CD1c-positive myeloid dendritic cell (primary cell): ENCODE data around the gene CTDSP2.
A peak's percentile ranks its signal among the peaks of the same experiment; 100 is the strongest.
"Not testable (repeated sequence)": the region's sequence is repeated elsewhere in the genome, so short reads cannot be mapped to it uniquely, and the experiment has no call there.

Experiments
- DNase-seq: peaks from one replicate; pipeline ENCODE4 v3.0.0-alpha.2; 2016; ENCODE audit errors: extremely low spot score

Gene CTDSP2

GRCh38 chr12:57782608-57783465 lies 63.7 kb downstream of the CTDSP2 start, which contains the start of gene TSFM:
Gene TSFM (plus strand): TSS chr12:57782787. CDS start chr12:57782802, 15 bp downstream.
- peak; percentile 98 for DNase-seq

DNA sequence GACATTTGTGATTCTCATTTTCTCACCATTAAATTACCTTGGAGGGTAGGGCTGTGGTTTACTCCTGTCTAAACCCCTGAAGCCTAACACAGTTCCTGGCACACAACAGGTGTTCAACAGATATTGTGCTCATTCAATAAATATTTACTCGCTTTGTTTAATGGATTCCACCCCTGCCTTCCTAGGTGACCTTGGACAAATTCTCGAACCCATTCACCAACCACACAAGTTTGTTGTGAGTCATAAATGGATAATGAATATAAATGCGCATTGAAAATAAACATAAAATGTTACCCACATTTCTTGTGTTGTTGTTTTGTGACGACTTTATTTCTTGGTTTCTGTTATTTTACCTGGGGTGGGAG lies 64.3 kb downstream of the CTDSP2 start:
- DNase-seq = no peak

DNA sequence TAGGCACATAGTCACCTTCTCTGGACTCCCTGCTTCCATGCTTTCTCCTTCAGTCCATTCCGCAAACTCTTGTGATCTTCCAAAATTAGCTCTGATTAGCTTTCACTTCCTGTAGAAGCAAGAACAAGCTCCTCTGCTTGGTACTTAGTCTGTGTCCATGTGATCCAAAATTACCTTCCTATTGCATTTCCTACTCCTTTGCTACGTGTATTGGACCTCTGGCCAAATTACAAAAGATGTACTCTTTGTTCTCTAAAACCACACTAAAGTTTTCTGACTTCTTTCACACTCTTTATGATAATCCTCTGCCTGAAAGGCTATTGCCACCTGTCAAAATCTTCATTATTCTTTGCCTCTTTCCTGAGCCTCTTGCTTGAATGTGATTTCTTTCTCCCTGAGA lies 64.7 kb downstream of the CTDSP2 start:
- peak; percentile 34 for DNase-seq

- DNase-seq = peak; percentile 58
Measured at GRCh38 chr12:57781244-57781643, 65.3 kb downstream of the CTDSP2 start.

DNA sequence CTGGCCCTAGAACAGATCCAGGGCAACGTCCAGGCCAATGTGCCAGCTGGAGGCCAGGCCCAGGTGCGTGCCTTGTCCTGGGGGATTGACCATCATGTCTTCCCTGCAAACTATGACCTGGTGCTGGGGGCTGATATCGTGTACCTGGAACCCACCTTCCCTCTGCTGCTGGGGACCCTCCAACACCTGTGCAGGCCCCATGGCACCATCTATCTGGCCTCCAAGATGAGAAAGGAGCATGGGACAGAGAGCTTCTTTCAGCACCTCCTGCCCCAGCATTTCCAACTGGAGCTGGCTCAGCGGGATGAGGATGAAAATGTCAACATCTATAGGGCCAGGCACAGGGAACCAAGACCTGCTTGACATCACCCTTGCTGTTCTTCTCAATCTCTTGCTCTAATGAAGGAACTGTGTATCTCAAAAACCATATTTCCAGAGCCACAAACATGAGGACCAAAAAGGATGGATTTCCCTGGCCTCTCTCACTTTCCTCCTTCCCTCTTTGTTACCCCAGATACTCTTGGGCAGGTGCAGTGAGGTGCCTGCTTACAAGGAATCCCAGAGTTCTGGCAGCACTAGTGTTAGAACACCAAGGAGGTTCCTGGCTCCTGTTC lies 66.1 kb downstream of the CTDSP2 start:
- DNase-seq = no peak

DNA sequence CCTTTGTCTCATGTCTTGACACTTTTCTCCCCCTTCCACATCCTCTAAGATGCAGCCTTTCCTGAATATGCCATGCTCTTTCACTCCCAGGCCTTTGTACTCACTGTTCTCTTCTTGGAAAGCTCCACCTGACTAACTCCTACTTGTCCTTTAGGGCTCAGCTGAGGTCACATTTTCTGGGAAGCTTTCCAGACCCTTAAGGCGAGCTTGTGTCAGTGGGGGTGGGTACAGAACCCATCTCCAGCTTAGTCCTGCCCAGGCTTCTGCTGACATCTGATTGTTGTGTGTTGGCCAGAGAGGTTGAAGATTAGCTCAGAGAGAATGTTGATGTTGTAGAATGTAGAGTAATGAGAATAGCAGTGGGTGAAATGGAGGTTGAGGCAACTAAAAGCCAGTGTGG lies 66.8 kb downstream of the CTDSP2 start:
- DNase-seq = no peak

DNA sequence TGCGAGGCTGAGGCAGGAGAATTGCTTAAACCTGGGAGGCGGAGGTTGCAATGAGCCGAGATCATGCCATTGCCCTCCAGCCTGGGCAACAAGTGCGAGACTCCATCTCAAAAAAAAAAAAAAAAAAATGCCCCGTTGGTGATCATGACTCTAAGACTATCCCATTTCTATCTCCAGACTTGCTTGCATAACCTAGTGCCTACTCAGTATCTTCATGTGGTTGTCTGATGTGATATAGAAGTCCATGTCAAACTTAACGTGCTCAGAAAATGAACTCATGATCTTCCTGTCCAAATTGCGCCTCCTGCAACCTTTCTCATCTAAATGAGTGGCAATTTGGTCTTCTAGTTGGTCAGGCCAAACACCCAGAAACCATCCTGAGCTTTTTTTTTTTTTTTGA lies 68.6 kb downstream of the CTDSP2 start:
- no peak for DNase-seq

GRCh38 chr12:57777367-57777766 lies 69.2 kb downstream of the CTDSP2 start:
- no peak for DNase-seq

DNA sequence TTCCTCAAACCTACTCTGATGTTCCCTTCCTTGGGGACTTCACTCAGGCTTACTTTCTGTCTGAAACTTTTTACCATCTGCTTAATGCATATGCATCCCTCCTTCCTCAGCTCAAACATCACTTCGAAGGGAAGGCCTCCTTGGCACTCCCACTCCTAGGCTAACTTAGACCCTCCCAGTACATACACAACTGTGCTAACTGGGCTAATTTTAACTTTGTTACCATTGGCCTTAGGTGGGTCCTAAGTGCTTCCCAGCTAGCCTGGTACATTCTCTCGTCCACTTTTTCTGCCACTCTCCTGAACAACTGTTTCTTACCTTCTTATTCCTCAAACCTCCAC lies 70.3 kb downstream of the CTDSP2 start:
- DNase-seq = no peak

DNA sequence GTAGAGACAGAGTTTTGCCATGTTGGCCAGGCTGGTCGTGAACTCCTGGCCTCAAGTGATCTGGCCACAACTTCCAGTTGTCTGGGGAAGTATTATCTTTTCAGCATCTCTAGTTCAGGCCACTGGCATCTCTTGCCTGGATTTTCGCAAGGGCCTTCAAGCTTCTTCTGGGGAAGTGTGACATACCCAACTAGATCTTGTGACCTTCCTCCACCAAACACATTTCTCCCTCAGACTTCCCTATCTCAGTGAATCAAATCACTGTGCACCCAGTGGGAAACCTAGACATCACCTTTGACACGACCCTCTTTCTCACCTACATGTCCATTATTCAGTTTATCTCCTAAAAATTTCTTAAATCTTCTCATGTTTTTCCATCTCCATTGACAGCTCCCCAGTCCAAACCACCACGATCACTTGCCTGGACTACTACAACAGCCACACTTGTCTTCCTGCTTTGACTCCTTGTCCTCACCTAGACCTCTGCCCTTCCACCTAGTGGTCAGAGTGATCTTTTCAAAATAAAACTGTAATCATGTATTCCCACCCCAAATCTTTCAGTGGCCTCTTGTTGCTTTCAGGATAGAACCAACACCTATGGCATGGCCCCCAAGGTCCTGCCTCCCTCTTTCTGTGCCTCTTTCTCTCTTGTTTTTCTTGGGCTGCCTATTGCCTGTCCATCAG lies 70.8 kb downstream of the CTDSP2 start:
- DNase-seq = peak; percentile 83

DNA sequence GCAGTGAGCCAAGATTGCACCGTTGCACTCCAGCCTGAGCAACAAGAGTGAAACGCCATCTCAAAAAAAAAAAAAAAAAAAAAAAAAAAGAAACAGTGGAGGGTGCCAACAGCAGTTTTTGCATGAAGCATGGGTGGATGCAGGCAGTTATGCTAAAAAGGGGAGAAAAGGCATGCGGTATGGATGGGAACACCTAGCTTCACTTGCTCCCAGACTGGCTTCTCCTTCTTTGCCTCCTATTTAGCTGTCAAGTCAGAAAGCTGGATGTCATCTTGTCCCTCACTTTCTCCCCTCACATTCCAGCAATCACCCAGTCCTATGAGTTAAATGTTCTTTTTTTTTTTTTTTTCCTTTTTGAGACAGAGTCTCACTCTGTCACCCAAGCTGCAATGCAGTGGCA lies 71.5 kb downstream of the CTDSP2 start:
- DNase-seq = no peak

GRCh38 chr12:57774634-57775033 lies 71.9 kb downstream of the CTDSP2 start:
- not testable (repeated sequence) for DNase-seq

GRCh38 chr12:57772429-57773322 lies 73.9 kb downstream of the CTDSP2 start, which contains the start of gene EEF1AKMT3:
Gene EEF1AKMT3 (plus strand): TSS chr12:57772614. CDS start chr12:57772725, 111 bp downstream.
- peak; percentile 65 for DNase-seq

DNA sequence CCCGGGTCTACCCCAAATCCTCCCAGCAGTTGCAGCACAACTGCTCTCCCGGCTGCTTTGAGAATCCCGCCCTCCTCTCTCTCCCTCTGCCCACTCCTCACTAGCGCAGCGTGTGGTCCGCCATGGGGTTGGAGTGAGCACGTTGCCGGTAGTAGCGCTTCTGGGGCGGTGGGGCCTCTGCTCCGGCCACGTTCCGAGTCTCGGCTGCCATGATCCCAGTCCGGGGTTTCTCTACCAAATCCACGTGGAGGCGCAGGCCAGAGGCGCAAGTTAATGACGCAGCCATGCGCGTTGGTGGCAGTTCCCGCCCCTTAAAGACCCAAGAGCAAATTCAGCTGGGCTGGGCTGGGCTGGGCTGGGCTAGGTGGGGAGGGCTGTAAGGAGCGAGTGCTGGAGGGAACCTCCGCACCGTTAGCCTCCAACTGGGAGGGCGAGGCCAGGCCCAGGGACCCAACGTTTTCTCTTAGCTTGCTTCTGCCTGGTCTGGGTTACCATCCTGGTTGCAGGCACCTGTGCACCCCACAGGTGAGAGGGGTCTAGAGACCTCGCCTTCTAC lies 74.6 kb downstream of the CTDSP2 start, which contains the start of gene METTL1:
TSS of gene METTL1 (minus strand) at position 233 of the 556 bp plus-strand sequence. CDS start at position 211, 22 bp downstream.
- peak; percentile 97 for DNase-seq

DNA sequence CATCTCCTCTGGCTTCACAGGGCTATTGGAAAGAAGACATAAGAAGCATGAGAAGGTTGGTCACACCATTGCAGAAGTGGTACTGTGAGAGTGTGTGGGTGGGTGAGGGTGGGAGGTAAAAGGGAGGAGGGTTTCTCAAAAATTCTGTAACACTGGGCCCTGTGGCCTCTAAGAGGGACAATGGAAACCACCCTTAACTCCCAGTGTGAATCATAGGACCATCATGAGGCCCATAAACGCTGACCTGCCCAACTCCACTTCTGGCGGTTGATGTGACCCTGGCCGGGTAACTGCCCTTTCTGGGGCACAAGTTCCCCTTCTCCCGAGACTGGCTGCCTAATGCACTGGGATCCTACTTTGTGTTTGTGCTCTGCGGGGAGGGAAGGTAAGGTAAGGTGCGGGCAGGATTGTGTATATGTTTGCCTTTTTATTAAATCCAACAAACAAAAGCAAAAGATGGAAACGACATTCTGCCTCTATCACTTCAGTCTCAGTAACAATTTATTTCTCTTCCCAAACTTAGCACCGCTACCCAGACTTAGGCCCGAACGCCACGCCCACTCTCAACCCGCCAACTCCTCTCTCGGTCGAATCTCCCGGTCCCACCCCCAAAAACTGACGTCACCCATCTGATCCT lies 75.2 kb downstream of the CTDSP2 start:
- DNase-seq = peak; percentile 90

GRCh38 chr12:57770734-57771133 lies 75.8 kb downstream of the CTDSP2 start:
- DNase-seq = no peak
